H9 (cell line): ENCODE measurements around the gene FYCO1. TPM values are rescaled to one million over a fixed set of nuclear protein-coding genes. Genes with fewer than 3 reads are reported as not detected.

ENCODE experiments used
- DNase-seq: peaks from one replicate; pipeline ENCODE4 v3.0.0-alpha.2; 2017
- H2AFZ ChIP-seq: one replicate; pipeline ENCODE4 v1.6.1; 2013; ENCODE audit warnings: mild to moderate bottlenecking, low read length, control low read depth, moderate library complexity
- H2AK5ac ChIP-seq: 2 replicates; pipeline ENCODE4 v1.6.1; 2013; ENCODE audit warnings: low read length, control low read depth, mixed read lengths; ENCODE audit not compliant: insufficient read length
- H2BK120ac ChIP-seq: one replicate; pipeline ENCODE4 v1.6.1; 2013; ENCODE audit warnings: low read depth, mild to moderate bottlenecking, low read length, control low read depth, inconsistent platforms; ENCODE audit not compliant: poor library complexity, severe bottlenecking
- H2BK12ac ChIP-seq: 2 replicates; pipeline ENCODE4 v1.6.1; 2013; ENCODE audit warnings: low read length, control low read depth, mixed read lengths, low read depth; ENCODE audit not compliant: insufficient read length
- H2BK15ac ChIP-seq: 2 replicates; pipeline ENCODE4 v1.6.1; 2013; ENCODE audit warnings: low read depth, low read length, control low read depth
- H2BK20ac ChIP-seq: one replicate; pipeline ENCODE4 v1.6.1; 2013; ENCODE audit warnings: low read depth, mild to moderate bottlenecking, low read length, control low read depth, inconsistent platforms; ENCODE audit not compliant: poor library complexity, severe bottlenecking
- H2BK5ac ChIP-seq: 2 replicates; pipeline ENCODE4 v1.6.1; 2013; ENCODE audit warnings: low read length, control low read depth, mixed read lengths; ENCODE audit not compliant: insufficient read length
- H3K14ac ChIP-seq: 2 replicates; pipeline ENCODE4 v1.6.1; 2013; ENCODE audit warnings: low read length, control low read depth; ENCODE audit not compliant: insufficient read depth
- H3K18ac ChIP-seq: 2 replicates; pipeline ENCODE4 v1.6.1; 2013; ENCODE audit warnings: low read depth, mild to moderate bottlenecking, mixed read lengths, low read length, control low read depth; ENCODE audit not compliant: insufficient read length
- H3K23ac ChIP-seq: 2 replicates; pipeline ENCODE4 v1.6.1; 2013; ENCODE audit warnings: low read length, control low read depth, mixed read lengths, low read depth; ENCODE audit not compliant: insufficient read length
- H3K23me2 ChIP-seq: 2 replicates; pipeline ENCODE4 v1.6.1; 2013; ENCODE audit warnings: low read depth, mild to moderate bottlenecking, mixed read lengths, low read length, control low read depth; ENCODE audit not compliant: insufficient read length, poor library complexity, severe bottlenecking
- H3K27ac ChIP-seq: 2 replicates; pipeline ENCODE4 v1.5.1; 2013; ENCODE audit warnings: low read length, control low read depth, mixed read lengths, low read depth; ENCODE audit not compliant: insufficient read length
- H3K27me3 ChIP-seq: 2 replicates; pipeline ENCODE4 v1.6.1; 2013; ENCODE audit warnings: low read length, control low read depth, inconsistent platforms; ENCODE audit not compliant: insufficient read depth
- H3K4ac ChIP-seq: 2 replicates; pipeline ENCODE4 v1.6.1; 2013; ENCODE audit warnings: low read depth, mild to moderate bottlenecking, control low read depth, inconsistent platforms, low read length, moderate library complexity
- H3K4me1 ChIP-seq: 2 replicates; pipeline ENCODE4 v1.6.1; 2013; ENCODE audit warnings: low read length, control low read depth, inconsistent platforms; ENCODE audit not compliant: insufficient read depth
- H3K4me2 ChIP-seq: 2 replicates; pipeline ENCODE4 v1.6.1; 2013; ENCODE audit warnings: low read length, control low read depth, mixed read lengths; ENCODE audit not compliant: insufficient read length, insufficient read depth
- H3K56ac ChIP-seq: 2 replicates; pipeline ENCODE4 v1.6.1; 2013; ENCODE audit warnings: low read depth, mild to moderate bottlenecking, mixed read lengths, low read length, control low read depth; ENCODE audit not compliant: insufficient read length
- H3K79me1 ChIP-seq: 2 replicates; pipeline ENCODE4 v1.6.1; 2013; ENCODE audit warnings: low read depth, mild to moderate bottlenecking, moderate library complexity, low read length, control low read depth, inconsistent platforms; ENCODE audit not compliant: insufficient read depth, poor library complexity, severe bottlenecking
- H3K79me2 ChIP-seq: 2 replicates; pipeline ENCODE4 v1.6.1; 2013; ENCODE audit warnings: low read length, control low read depth, inconsistent platforms; ENCODE audit not compliant: insufficient read depth
- H3K9ac ChIP-seq: 2 replicates; pipeline ENCODE4 v1.6.1; 2013; ENCODE audit warnings: low read length, control low read depth, mixed read lengths; ENCODE audit not compliant: insufficient read length; ENCODE audit errors: extremely low read depth
- H3K9me3 ChIP-seq: one replicate; pipeline ENCODE4 v1.6.1; 2013; ENCODE audit warnings: low read depth, low read length, inconsistent platforms; ENCODE audit not compliant: control insufficient read depth
- H3T11ph ChIP-seq: one replicate; pipeline ENCODE4 v1.6.1; 2013; ENCODE audit warnings: mild to moderate bottlenecking, low read length, control low read depth, inconsistent platforms
- H4K20me1 ChIP-seq: one replicate; pipeline ENCODE4 v1.6.1; 2013; ENCODE audit not compliant: control insufficient read depth, insufficient read length, insufficient read depth
- H4K5ac ChIP-seq: 2 replicates; pipeline ENCODE4 v1.6.1; 2013; ENCODE audit warnings: low read depth, mild to moderate bottlenecking, mixed read lengths, low read length, control low read depth; ENCODE audit not compliant: insufficient read length
- H4K8ac ChIP-seq: replicated peaks from 2 replicates; pipeline ENCODE4 v1.6.1; 2013; ENCODE audit warnings: low read length, control low read depth, mixed read lengths, low read depth; ENCODE audit not compliant: insufficient read length
- H4K91ac ChIP-seq: 2 replicates; pipeline ENCODE4 v1.6.1; 2013; ENCODE audit warnings: low read depth, mild to moderate bottlenecking, moderate library complexity, mixed read lengths, low read length, control low read depth; ENCODE audit not compliant: insufficient read length
- H3K27ac Mint-ChIP-seq, 3 experiments: 2 replicates in 2 of 3; 3 replicates in 1 of 3; pipeline ENCODE4 v1.8.0; 2020 to 2021; ENCODE audit warnings: mixed read lengths in 3 of 3, mild to moderate bottlenecking in 1 of 3, moderate library complexity in 1 of 3
- H3K27me3 Mint-ChIP-seq: 2 replicates; pipeline ENCODE4 v1.8.0; 2021; ENCODE audit warnings: low read depth, mild to moderate bottlenecking, moderate library complexity, mixed read lengths
- H3K36me3 Mint-ChIP-seq, 3 experiments: 2 replicates in 2 of 3; 3 replicates in 1 of 3; pipeline ENCODE4 v1.8.0; 2020 to 2021; ENCODE audit warnings: low read depth in 3 of 3, mixed read lengths in 3 of 3; ENCODE audit not compliant: insufficient read depth in 1 of 3
- H3K4me1 Mint-ChIP-seq, 2 experiments: 2 replicates each; pipeline ENCODE4 v1.8.0; 2020; ENCODE audit warnings: mixed read lengths in 2 of 2
- H3K4me3 Mint-ChIP-seq, 2 experiments: 2 replicates in 1 of 2; 3 replicates in 1 of 2; pipeline ENCODE4 v1.8.0; 2020 to 2021; ENCODE audit warnings: mild to moderate bottlenecking in 2 of 2, mixed read lengths in 2 of 2, moderate library complexity in 1 of 2
- H3K9me3 Mint-ChIP-seq, 2 experiments: 2 replicates in 1 of 2; 3 replicates in 1 of 2; pipeline ENCODE4 v1.8.0; 2020; ENCODE audit warnings: mild to moderate bottlenecking in 2 of 2, mixed read lengths in 2 of 2, moderate library complexity in 1 of 2
- WGBS: extraction: QIAGEN DNeasy Blood & Tissue Kit; methylation state at CpG from one replicate; pipeline ENCODE4 v1.1.7; 2013; ENCODE audit warnings: missing lambda C conversion rate, low lambda C conversion rate, mixed read lengths; ENCODE audit not compliant: insufficient read length; ENCODE audit errors: extremely low coverage; 5-methylcytosine and 5-hydroxymethylcytosine counted together
- total RNA-seq: library from RNA; stranded (reverse); gene quantifications from 2 replicates; pipeline ENCODE4 v1.2.1, GENCODE V29; 2021
- TF ChIP-seq, protein P1 (sequence below): fragments of 200-600 bp; sonication (generic); conservative IDR thresholded peaks from 3 replicates; pipeline ENCODE4 v1.8.0; 2021; ENCODE audit warnings: antibody characterized with exemption, mild to moderate bottlenecking

Gene FYCO1
- total RNA-seq, 1 experiment from 2014 or later, result 10.4 TPM

DNA sequence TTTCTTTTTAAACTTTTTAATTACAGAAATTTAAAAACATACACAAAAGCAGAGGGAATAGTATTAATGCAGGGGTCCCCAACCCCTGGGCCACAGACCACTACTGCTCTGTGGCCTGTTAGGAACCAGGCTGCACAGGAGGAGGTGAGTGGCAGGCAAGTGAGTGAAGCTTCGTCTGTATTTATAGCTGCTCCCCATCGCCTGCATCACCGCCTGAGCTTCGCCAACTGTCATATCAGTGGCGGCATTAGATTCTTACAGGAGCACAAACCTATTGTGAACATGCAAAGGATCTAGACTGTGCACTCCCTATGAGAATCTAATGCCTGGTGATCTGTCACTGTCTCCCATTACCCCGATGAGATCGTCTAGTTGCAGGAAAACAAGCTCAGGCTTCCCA lies 86.9 kb downstream of the FYCO1 start:
- Histone ChIP-seq H3K79me2 (no peaks in the 10 kb centered on the region), H2BK15ac (no peak overlapping the region), H3T11ph (no peak overlapping the region), H3K27ac (no peak overlapping the region), H4K8ac (no peak overlapping the region), H3K4me2 (no peak overlapping the region), H2AK5ac (no peak overlapping the region), H3K23me2 (no peaks in the 10 kb centered on the region), H2BK12ac (no peak overlapping the region), H2AFZ (no peak overlapping the region), H2BK120ac (no peak overlapping the region), H2BK20ac (no peak overlapping the region), H2BK5ac (no peak overlapping the region), H3K4ac (no peak overlapping the region), H3K4me1 (no peaks in the 10 kb centered on the region), H3K9me3 (no peaks in the 10 kb centered on the region), H3K56ac (no peak overlapping the region), H4K20me1 (no peaks in the 10 kb centered on the region), H3K9ac (no peak overlapping the region), H4K5ac (no peak overlapping the region), H3K14ac (no peak overlapping the region), H4K91ac (no peak overlapping the region), H3K27me3 (no peaks in the 10 kb centered on the region), H3K79me1 (no peaks in the 10 kb centered on the region), H3K18ac (no peak overlapping the region), H3K23ac (no peak overlapping the region)
- Mint-ChIP-seq H3K27me3 (peaks cover 12% of the 10 kb centered on the region), H3K9me3 (no peaks in the 10 kb centered on the region), H3K4me3 (no peak overlapping the region), H3K36me3 (no peaks in the 10 kb centered on the region; a peak in 1 of 7 replicates), H3K4me1 (peaks cover 0 to 2% of the 10 kb centered on the region in 2 experiments; a peak in 1 of 4 replicates), H3K27ac (no peak overlapping the region)
- no peak for DNase-seq
- TF ChIP-seq, protein P1, sequence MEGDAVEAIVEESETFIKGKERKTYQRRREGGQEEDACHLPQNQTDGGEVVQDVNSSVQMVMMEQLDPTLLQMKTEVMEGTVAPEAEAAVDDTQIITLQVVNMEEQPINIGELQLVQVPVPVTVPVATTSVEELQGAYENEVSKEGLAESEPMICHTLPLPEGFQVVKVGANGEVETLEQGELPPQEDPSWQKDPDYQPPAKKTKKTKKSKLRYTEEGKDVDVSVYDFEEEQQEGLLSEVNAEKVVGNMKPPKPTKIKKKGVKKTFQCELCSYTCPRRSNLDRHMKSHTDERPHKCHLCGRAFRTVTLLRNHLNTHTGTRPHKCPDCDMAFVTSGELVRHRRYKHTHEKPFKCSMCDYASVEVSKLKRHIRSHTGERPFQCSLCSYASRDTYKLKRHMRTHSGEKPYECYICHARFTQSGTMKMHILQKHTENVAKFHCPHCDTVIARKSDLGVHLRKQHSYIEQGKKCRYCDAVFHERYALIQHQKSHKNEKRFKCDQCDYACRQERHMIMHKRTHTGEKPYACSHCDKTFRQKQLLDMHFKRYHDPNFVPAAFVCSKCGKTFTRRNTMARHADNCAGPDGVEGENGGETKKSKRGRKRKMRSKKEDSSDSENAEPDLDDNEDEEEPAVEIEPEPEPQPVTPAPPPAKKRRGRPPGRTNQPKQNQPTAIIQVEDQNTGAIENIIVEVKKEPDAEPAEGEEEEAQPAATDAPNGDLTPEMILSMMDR, result no peak
- no CpG with 5 or more reads among the region's 7 CpGs for WGBS
